Stimulated activated CD8-positive, alpha-beta memory T cell treated with anti-CD3 and anti-CD28 coated beads, Interleukin-15, amount 100 ng/mL, for 4 hours (primary cell): ENCODE results near the gene ETV6.
"Not testable (repeated sequence)": the region's sequence is repeated elsewhere in the genome, so short reads cannot be mapped to it uniquely, and the experiment has no call there.

Experiments used
- DNase-seq, 2 donors: peaks; one replicate each; pipeline ENCODE4 v3.0.0-alpha.2; 2020; ENCODE audit warnings: low read depth in 2 of 2

The ETV6 gene

GRCh38 chr12:11667171-11667570 is 17.7 kb downstream of the ETV6 start:
- DNase-seq = no peak

GRCh38 chr12:11668611-11669010 is 19.1 kb downstream of the ETV6 start:
- no peak for DNase-seq

GRCh38 chr12:11669348-11669747 is 19.9 kb downstream of the ETV6 start:
- no peak for DNase-seq

- DNase-seq = no peak
Measured at GRCh38 chr12:11672256-11673191, 23.1 kb downstream of the ETV6 start.

GRCh38 chr12:11673666-11674461 is 24.4 kb downstream of the ETV6 start:
- DNase-seq = no peak

- no peak for DNase-seq
Measured at GRCh38 chr12:11674894-11675390, 25.5 kb downstream of the ETV6 start.

GRCh38 chr12:11676052-11676451 is 26.6 kb downstream of the ETV6 start:
- DNase-seq = no peak

- DNase-seq = no peak
Measured at GRCh38 chr12:11677093-11677492, 27.6 kb downstream of the ETV6 start.

GRCh38 chr12:11677752-11678151 is 28.3 kb downstream of the ETV6 start:
- no peak for DNase-seq

- DNase-seq = no peak
Measured at GRCh38 chr12:11678781-11679180, 29.3 kb downstream of the ETV6 start.

- no peak for DNase-seq
Measured at GRCh38 chr12:11681207-11681606, 31.7 kb downstream of the ETV6 start.

GRCh38 chr12:11681695-11682094 is 32.2 kb downstream of the ETV6 start:
- DNase-seq = not testable (repeated sequence)

GRCh38 chr12:11684393-11684792 is 34.9 kb downstream of the ETV6 start:
- DNase-seq = no peak

- no peak for DNase-seq
Measured at GRCh38 chr12:11684811-11685210, 35.3 kb downstream of the ETV6 start.

- DNase-seq = no peak
Measured at GRCh38 chr12:11685316-11685715, 35.8 kb downstream of the ETV6 start.

- DNase-seq = no peak
Measured at GRCh38 chr12:11685716-11686115, 36.2 kb downstream of the ETV6 start.

GRCh38 chr12:11686120-11686519 is 36.6 kb downstream of the ETV6 start:
- no peak for DNase-seq

GRCh38 chr12:11687528-11687927 is 38.1 kb downstream of the ETV6 start:
- DNase-seq = no peak

- DNase-seq = no peak
Measured at GRCh38 chr12:11688379-11688778, 38.9 kb downstream of the ETV6 start.

- DNase-seq = no peak
Measured at GRCh38 chr12:11688831-11689230, 39.4 kb downstream of the ETV6 start.

GRCh38 chr12:11689591-11690186 is 40.2 kb downstream of the ETV6 start:
- no peak for DNase-seq

GRCh38 chr12:11693067-11693466 is 43.6 kb downstream of the ETV6 start:
- no peak for DNase-seq
